T-helper 22 cell (primary cell): ENCODE measurements around the gene RAPSN.

Experiments used
- DNase-seq: peaks from one replicate; pipeline ENCODE4 v3.0.0-alpha.2; 2020; ENCODE audit warnings: low read depth

RAPSN gene

GRCh38 chr11:47433157-47433556 is 15.8 kb downstream of the RAPSN start:
- DNase-seq, result no peak

- no peak for DNase-seq
Measured at GRCh38 chr11:47431356-47432083, 17.4 kb downstream of the RAPSN start.

GRCh38 chr11:47430524-47430923 is 18.4 kb downstream of the RAPSN start:
- DNase-seq, result no peak

- peak; percentile 95 for DNase-seq
Measured at GRCh38 chr11:47426062-47426956, 22.6 kb downstream of the RAPSN start, which contains the start of gene PSMC3. TSS of gene PSMC3 (minus strand) at chr11:47426439. CDS start at chr11:47426279, 160 bp downstream.

GRCh38 chr11:47425611-47426010 is 23.3 kb downstream of the RAPSN start:
- DNase-seq, result no peak

- DNase-seq, result no peak
Measured at GRCh38 chr11:47418454-47419259, 30.3 kb downstream of the RAPSN start.

- no peak for DNase-seq
Measured at GRCh38 chr11:47417712-47418111, 31.2 kb downstream of the RAPSN start.

GRCh38 chr11:47415949-47416472 is 32.9 kb downstream of the RAPSN start:
- DNase-seq, result no peak

GRCh38 chr11:47415091-47415854 is 33.7 kb downstream of the RAPSN start:
- no peak for DNase-seq

GRCh38 chr11:47414685-47415070 is 34.3 kb downstream of the RAPSN start:
- no peak for DNase-seq

GRCh38 chr11:47413908-47414684 is 34.8 kb downstream of the RAPSN start:
- DNase-seq, result no peak

- DNase-seq, result no peak
Measured at GRCh38 chr11:47413351-47413750, 35.6 kb downstream of the RAPSN start.

- peak; percentile 17 for DNase-seq
Measured at GRCh38 chr11:47411884-47412746, 36.8 kb downstream of the RAPSN start.

- no peak for DNase-seq
Measured at GRCh38 chr11:47410370-47411264, 38.3 kb downstream of the RAPSN start.

GRCh38 chr11:47409440-47410369 is 39.2 kb downstream of the RAPSN start:
- no peak for DNase-seq

GRCh38 chr11:47408598-47409439 is 40.1 kb downstream of the RAPSN start:
- no peak for DNase-seq
